HEK293 (cell line): Measurements from ENCODE around the gene FADS2.

Experiments used
- CTCF ChIA-PET: fragments of 350-600 bp; formaldehyde crosslinking; extraction: SDS; loops from one replicate; lab custom pipeline; 2021; ENCODE audit warnings: antibody characterized with exemption; lab: Yijun Ruan, JAX
- POLR2A ChIA-PET: fragments of 300-600 bp; formaldehyde crosslinking; extraction: SDS; loops from one replicate; lab custom pipeline; 2020; ENCODE audit warnings: antibody characterized with exemption, inconsistent platforms; lab: Yijun Ruan, JAX
- H3K27ac ChIP-seq: fragments of 200-500 bp; sonication (Bioruptor generic); 2 replicates; pipeline ENCODE4 v1.5.1; 2014; ENCODE audit warnings: low read depth, low read length, control low read depth, inconsistent platforms; ENCODE audit errors: extremely low read depth
- H3K36me3 ChIP-seq, 2 experiments: fragments of 200-500 bp in 1 of 2; sonication (Bioruptor generic) in 1 of 2; 1 replicate in 1 of 2; 2 replicates in 1 of 2; pipeline ENCODE4 v1.5.1; 2014 to 2017; ENCODE audit warnings: inconsistent platforms in 2 of 2, low read length in 2 of 2; ENCODE audit not compliant: control insufficient read depth in 2 of 2, insufficient read depth in 1 of 2
- H3K4me1 ChIP-seq: fragments of 200-500 bp; sonication (Bioruptor generic); 2 replicates; pipeline ENCODE4 v1.5.1; 2014; ENCODE audit warnings: mild to moderate bottlenecking, low read length, inconsistent platforms; ENCODE audit not compliant: control insufficient read depth, insufficient read depth
- H3K4me3 ChIP-seq: 2 replicates; pipeline ENCODE4 v1.5.1; 2011; ENCODE audit warnings: low read depth, mild to moderate bottlenecking, control low read depth, low read length, moderate library complexity
- H3K9me3 ChIP-seq: fragments of 200-500 bp; sonication (Bioruptor generic); 2 replicates; pipeline ENCODE4 v1.5.1; 2014; ENCODE audit warnings: low read depth, low read length, inconsistent platforms; ENCODE audit not compliant: control insufficient read depth, insufficient read depth
- BCL11A ChIP-seq: fragments of 450-650 bp; formaldehyde crosslinking; IDR thresholded peaks from 2 replicates; pipeline ENCODE4 v1.5.1; 2016; ENCODE audit warnings: low read depth, missing biosample characterization, missing genetic modification characterization
- BCL6B ChIP-seq: fragments of 450-650 bp; formaldehyde crosslinking; IDR thresholded peaks from 2 replicates; pipeline ENCODE4 v1.5.1; 2017; ENCODE audit warnings: missing biosample characterization, missing genetic modification characterization
- GFI1B ChIP-seq: fragments of 450-650 bp; formaldehyde crosslinking; IDR thresholded peaks from 2 replicates; pipeline ENCODE4 v1.5.1; 2016; ENCODE audit warnings: missing biosample characterization, missing genetic modification characterization
- GLIS1 ChIP-seq: fragments of 450-650 bp; formaldehyde crosslinking; IDR thresholded peaks from 2 replicates; pipeline ENCODE4 v1.5.1; 2016; ENCODE audit warnings: missing biosample characterization, missing genetic modification characterization
- HOXD13 ChIP-seq: sonication (generic); formaldehyde crosslinking; IDR thresholded peaks from 2 replicates; pipeline ENCODE4 v1.8.0; 2022; ENCODE audit warnings: missing genetic modification reagents, borderline replicate concordance
- KLF8 ChIP-seq: fragments of 450-650 bp; formaldehyde crosslinking; IDR thresholded peaks from 2 replicates; pipeline ENCODE4 v1.5.1; 2016; ENCODE audit warnings: missing biosample characterization, missing genetic modification characterization
- PBX3 ChIP-seq: sonication (generic); formaldehyde crosslinking; IDR thresholded peaks from 2 replicates; pipeline ENCODE4 v1.8.1; 2022; ENCODE audit warnings: mild to moderate bottlenecking, moderate library complexity, missing genetic modification reagents
- REPIN1 ChIP-seq: fragments of 450-650 bp; formaldehyde crosslinking; IDR thresholded peaks from 2 replicates; pipeline ENCODE4 v1.5.1; 2017; ENCODE audit warnings: missing biosample characterization, missing genetic modification characterization, low read depth
- WT1 ChIP-seq: fragments of 450-650 bp; formaldehyde crosslinking; IDR thresholded peaks from 2 replicates; pipeline ENCODE4 v1.5.1; 2016; ENCODE audit warnings: missing biosample characterization, missing genetic modification characterization
- ZBTB26 ChIP-seq: fragments of 450-650 bp; formaldehyde crosslinking; optimal IDR thresholded peaks from 2 replicates; pipeline ENCODE3; 2016; ENCODE audit warnings: missing biosample characterization, mild to moderate bottlenecking, missing genetic modification characterization
- ZBTB8A ChIP-seq: fragments of 450-650 bp; formaldehyde crosslinking; IDR thresholded peaks from 2 replicates; pipeline ENCODE4 v1.5.1; 2016; ENCODE audit warnings: missing biosample characterization, missing genetic modification characterization
- ZNF37A ChIP-seq: fragments of 450-650 bp; IDR thresholded peaks from 2 replicates; pipeline ENCODE4 v1.5.1; 2018; ENCODE audit warnings: missing biosample characterization, missing genetic modification characterization
- ZNF426 ChIP-seq: fragments of 450-650 bp; formaldehyde crosslinking; IDR thresholded peaks from 2 replicates; pipeline ENCODE4 v1.5.1; 2017; ENCODE audit warnings: missing biosample characterization, missing genetic modification characterization, mild to moderate bottlenecking, inconsistent platforms, moderate library complexity
- ZNF558 ChIP-seq: fragments of 450-650 bp; formaldehyde crosslinking; IDR thresholded peaks from 2 replicates; pipeline ENCODE4 v1.5.1; 2016; ENCODE audit warnings: missing biosample characterization, missing genetic modification characterization
- ZNF701 ChIP-seq: fragments of 450-650 bp; formaldehyde crosslinking; IDR thresholded peaks from 2 replicates; pipeline ENCODE4 v1.5.1; 2016; ENCODE audit warnings: missing biosample characterization, missing genetic modification characterization
- TF ChIP-seq, protein P1 (sequence below): fragments of 450-650 bp; formaldehyde crosslinking; IDR thresholded peaks from 2 replicates; pipeline ENCODE4 v1.5.1; 2016; ENCODE audit warnings: missing biosample characterization, missing genetic modification characterization
- TF ChIP-seq, protein P2 (sequence below): fragments of 450-650 bp; formaldehyde crosslinking; IDR thresholded peaks from 2 replicates; pipeline ENCODE4 v1.5.1; 2016; ENCODE audit warnings: missing biosample characterization, missing genetic modification characterization
- TF ChIP-seq, protein P3 (sequence below): fragments of 450-650 bp; formaldehyde crosslinking; IDR thresholded peaks from 2 replicates; pipeline ENCODE4 v1.5.1; 2017; ENCODE audit warnings: missing biosample characterization, mild to moderate bottlenecking, missing genetic modification characterization, moderate library complexity

FADS2 gene

DNA sequence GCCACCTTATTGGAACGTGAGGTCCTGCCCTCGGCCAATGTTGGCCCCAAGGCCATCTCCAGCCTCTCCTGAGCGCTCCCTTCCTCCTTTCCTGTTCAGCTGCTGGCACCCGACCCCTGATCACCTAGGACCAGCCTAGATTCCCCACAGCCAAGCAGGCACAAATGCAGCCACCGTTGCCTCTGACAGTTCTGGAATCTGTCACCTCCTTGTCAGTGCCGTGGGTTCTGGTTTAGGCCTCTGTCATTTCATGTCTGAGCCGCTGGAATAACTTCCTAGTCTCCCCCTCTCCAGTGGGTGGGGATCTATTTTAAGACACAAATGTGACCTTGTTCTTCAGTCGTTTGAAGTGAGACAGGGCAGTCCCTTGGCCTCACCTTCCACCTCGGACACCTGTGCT, 33.5 kb downstream of the FADS2 start:
- Histone ChIP-seq H3K4me3 (no peak overlapping the region), H3K27ac (no peak overlapping the region), H3K9me3 (no peaks in the 10 kb centered on the region), H3K36me3 (no peaks in the 10 kb centered on the region; a peak in 1 of 3 replicates)
- CTCF ChIA-PET = no interaction called here
- TF ChIP-seq ZNF37A (tag by site-specific recombination) = no peak
- TF ChIP-seq, protein P1, sequence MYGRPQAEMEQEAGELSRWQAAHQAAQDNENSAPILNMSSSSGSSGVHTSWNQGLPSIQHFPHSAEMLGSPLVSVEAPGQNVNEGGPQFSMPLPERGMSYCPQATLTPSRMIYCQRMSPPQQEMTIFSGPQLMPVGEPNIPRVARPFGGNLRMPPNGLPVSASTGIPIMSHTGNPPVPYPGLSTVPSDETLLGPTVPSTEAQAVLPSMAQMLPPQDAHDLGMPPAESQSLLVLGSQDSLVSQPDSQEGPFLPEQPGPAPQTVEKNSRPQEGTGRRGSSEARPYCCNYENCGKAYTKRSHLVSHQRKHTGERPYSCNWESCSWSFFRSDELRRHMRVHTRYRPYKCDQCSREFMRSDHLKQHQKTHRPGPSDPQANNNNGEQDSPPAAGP (tag by site-specific recombination) = no peak
- TF ChIP-seq ZBTB26 (tag by site-specific recombination) = no peak
- TF ChIP-seq BCL6B (tag by site-specific recombination) = no peak
- no peak for TF ChIP-seq GLIS1
- TF ChIP-seq, protein P2, sequence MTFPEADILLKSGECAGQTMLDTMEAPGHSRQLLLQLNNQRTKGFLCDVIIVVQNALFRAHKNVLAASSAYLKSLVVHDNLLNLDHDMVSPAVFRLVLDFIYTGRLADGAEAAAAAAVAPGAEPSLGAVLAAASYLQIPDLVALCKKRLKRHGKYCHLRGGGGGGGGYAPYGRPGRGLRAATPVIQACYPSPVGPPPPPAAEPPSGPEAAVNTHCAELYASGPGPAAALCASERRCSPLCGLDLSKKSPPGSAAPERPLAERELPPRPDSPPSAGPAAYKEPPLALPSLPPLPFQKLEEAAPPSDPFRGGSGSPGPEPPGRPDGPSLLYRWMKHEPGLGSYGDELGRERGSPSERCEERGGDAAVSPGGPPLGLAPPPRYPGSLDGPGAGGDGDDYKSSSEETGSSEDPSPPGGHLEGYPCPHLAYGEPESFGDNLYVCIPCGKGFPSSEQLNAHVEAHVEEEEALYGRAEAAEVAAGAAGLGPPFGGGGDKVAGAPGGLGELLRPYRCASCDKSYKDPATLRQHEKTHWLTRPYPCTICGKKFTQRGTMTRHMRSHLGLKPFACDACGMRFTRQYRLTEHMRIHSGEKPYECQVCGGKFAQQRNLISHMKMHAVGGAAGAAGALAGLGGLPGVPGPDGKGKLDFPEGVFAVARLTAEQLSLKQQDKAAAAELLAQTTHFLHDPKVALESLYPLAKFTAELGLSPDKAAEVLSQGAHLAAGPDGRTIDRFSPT (tag by site-specific recombination) = no peak
- TF ChIP-seq BCL11A (tag by site-specific recombination) = no peak
- no peak for TF ChIP-seq ZBTB8A (tag by site-specific recombination)
- no peak for TF ChIP-seq GFI1B
- no peak for TF ChIP-seq ZNF426 (tag by site-specific recombination)
- no peak for TF ChIP-seq WT1 (tag by site-specific recombination)
- no peak for TF ChIP-seq HOXD13
- TF ChIP-seq, all 188 proteins: peak for 0
- POLR2A ChIA-PET = no interaction called here
- H3K4me1 ChIP-seq = no peaks in the 10 kb centered on the region

DNA sequence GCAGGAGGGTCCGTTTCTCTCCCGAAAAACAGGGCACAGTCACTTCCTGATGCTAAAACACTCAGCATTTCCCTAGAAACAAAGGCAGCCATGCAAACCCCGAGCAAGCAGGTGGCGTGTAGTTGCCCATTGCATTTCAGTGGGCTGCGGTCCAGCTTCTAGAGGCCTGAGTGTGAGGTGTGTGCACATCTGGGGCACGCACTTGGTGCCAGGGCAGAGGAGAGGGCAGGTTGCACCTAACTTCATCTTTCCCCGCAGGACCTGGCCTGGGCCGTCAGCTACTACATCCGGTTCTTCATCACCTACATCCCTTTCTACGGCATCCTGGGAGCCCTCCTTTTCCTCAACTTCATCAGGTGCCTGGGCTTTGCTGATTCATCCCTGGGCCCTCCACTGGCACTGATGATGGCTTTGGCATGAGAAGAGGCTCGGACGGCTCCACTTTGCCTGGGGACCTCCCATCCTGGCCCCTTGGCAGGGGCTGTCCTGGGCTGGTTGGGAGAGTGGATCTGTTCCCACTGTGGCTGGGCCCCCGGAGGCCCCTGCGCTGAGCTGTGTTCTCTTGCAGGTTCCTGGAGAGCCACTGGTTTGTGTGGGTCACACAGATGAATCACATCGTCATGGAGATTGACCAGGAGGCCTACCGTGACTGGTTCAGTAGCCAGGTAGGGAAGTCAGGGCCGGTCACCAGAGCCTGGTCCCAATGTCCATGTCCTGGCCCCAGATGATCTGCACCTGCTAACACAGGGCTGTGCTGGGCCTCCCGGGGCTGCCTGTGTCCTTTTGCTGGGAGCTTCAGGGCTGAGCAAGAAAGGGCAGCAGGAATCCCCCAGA, 34.8 kb downstream of the FADS2 start:
- Histone ChIP-seq H3K9me3 (no peaks in the 10 kb centered on the region), H3K27ac (no peak overlapping the region), H3K4me3 (no peak overlapping the region), H3K4me1 (no peaks in the 10 kb centered on the region), H3K36me3 (no peaks in the 10 kb centered on the region; a peak in 1 of 3 replicates)
- ChIA-PET CTCF (no interaction called here), POLR2A (no interaction called here)
- TF ChIP-seq REPIN1 (tag by site-specific recombination) = no peak
- TF ChIP-seq, protein P3, sequence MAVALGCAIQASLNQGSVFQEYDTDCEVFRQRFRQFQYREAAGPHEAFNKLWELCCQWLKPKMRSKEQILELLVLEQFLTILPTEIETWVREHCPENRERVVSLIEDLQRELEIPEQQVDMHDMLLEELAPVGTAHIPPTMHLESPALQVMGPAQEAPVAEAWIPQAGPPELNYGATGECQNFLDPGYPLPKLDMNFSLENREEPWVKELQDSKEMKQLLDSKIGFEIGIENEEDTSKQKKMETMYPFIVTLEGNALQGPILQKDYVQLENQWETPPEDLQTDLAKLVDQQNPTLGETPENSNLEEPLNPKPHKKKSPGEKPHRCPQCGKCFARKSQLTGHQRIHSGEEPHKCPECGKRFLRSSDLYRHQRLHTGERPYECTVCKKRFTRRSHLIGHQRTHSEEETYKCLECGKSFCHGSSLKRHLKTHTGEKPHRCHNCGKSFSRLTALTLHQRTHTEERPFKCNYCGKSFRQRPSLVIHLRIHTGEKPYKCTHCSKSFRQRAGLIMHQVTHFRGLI (tag by site-specific recombination) = no peak
- no peak for TF ChIP-seq ZNF701 (tag by site-specific recombination)
- TF ChIP-seq KLF8 = no peak
- no peak for TF ChIP-seq ZNF558 (tag by site-specific recombination)
- no peak for TF ChIP-seq PBX3 (CRISPR knock-in tag)
